Measurements from ENCODE around the gene SELENOH.

DNA sequence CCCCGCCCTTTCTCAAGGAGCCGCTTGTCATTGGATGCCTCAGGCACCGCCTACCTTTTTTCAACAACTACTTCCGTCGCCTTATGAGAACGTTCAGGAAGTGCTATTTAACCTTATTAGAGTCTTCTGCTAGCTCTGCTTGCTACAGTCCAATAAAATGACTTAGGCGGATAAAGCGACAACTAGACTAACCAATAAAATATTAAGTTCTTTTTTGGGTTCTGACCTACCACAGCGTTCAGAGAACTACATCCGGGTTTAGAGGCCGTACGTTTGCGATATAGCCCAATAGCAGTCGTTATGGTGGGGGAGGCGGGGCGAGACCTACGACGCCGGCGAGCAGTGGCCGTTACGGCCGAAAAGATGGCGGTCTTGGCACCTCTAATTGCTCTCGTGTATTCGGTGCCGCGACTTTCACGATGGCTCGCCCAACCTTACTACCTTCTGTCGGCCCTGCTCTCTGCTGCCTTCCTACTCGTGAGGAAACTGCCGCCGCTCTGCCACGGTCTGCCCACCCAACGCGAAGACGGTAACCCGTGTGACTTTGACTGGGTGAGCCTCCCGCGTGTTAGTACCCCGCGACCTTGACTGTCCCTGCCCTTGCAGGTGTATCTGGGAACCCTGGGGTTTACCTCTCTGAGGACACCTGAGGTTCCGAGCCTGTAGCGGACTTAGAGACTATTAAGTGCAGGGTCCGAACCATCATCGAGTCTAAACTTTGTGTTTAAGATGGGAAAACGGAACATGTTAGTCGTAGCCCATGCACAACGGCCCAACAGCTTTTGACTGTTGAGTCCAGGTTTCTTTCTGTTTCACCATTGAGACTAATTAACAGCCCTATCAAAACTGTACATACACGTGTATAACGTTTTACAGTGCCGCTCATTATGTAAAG, 28.8 kb upstream of the SELENOH start, which contains the start of gene TMX2:
- TF ChIP-seq, protein P1, sequence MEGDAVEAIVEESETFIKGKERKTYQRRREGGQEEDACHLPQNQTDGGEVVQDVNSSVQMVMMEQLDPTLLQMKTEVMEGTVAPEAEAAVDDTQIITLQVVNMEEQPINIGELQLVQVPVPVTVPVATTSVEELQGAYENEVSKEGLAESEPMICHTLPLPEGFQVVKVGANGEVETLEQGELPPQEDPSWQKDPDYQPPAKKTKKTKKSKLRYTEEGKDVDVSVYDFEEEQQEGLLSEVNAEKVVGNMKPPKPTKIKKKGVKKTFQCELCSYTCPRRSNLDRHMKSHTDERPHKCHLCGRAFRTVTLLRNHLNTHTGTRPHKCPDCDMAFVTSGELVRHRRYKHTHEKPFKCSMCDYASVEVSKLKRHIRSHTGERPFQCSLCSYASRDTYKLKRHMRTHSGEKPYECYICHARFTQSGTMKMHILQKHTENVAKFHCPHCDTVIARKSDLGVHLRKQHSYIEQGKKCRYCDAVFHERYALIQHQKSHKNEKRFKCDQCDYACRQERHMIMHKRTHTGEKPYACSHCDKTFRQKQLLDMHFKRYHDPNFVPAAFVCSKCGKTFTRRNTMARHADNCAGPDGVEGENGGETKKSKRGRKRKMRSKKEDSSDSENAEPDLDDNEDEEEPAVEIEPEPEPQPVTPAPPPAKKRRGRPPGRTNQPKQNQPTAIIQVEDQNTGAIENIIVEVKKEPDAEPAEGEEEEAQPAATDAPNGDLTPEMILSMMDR (IDR thresholded peaks at IDR 0.05): peak in 1 of 6 experiments; percentile 2
- peak in 2 of 4 donors; percentile 38 to 56 for TF ChIP-seq POLR2A (IDR thresholded peaks at IDR 0.05)

Data from esophagus squamous epithelium (tissue), 4 donors.